Fibroblast of lung (primary cell): ENCODE measurements around the gene CHCHD6. TPM values are rescaled to one million over a fixed set of nuclear protein-coding genes. Genes with fewer than 3 reads are reported as not detected.

Source experiments
- DNase-seq, 2 donors: peaks; one replicate each; pipeline versions ENCODE4 v3.0.0 to v3.0.0-alpha.2; 2010; ENCODE audit warnings: low read depth in 2 of 2
- H2AFZ ChIP-seq: 2 replicates; pipeline ENCODE4 v1.5.1; 2012; ENCODE audit warnings: low read length, control low read depth, inconsistent platforms
- H3K27ac ChIP-seq: 2 replicates; pipeline ENCODE4 v1.5.1; 2011; ENCODE audit warnings: low read length, control low read depth; ENCODE audit not compliant: insufficient read depth
- H3K27me3 ChIP-seq: 2 replicates; pipeline ENCODE4 v1.5.1; 2011; ENCODE audit warnings: mild to moderate bottlenecking, low read length; ENCODE audit not compliant: control insufficient read depth, insufficient read depth
- H3K36me3 ChIP-seq: 2 replicates; pipeline ENCODE4 v1.5.1; 2011; ENCODE audit warnings: low read length; ENCODE audit not compliant: control insufficient read depth, insufficient read depth
- H3K4me1 ChIP-seq: 2 replicates; pipeline ENCODE4 v1.5.1; 2011; ENCODE audit warnings: low read length; ENCODE audit not compliant: control insufficient read depth, insufficient read depth; ENCODE audit errors: extremely low read depth
- H3K4me2 ChIP-seq: 2 replicates; pipeline ENCODE4 v1.5.1; 2011; ENCODE audit warnings: low read length, control low read depth; ENCODE audit not compliant: insufficient read depth; ENCODE audit errors: extremely low read depth
- H3K4me3 ChIP-seq, 4 experiments: fragments of 200-600 bp in 1 of 4; sonication (generic) in 1 of 4; replicated peaks in 1 of 4; 2 replicates each; pipeline ENCODE4 v1.5.1; 2011 to 2016; ENCODE audit warnings: low read length in 4 of 4, low read depth in 3 of 4, mild to moderate bottlenecking in 3 of 4, control low read depth in 2 of 4, inconsistent platforms in 1 of 4, mixed read lengths in 1 of 4; ENCODE audit not compliant: insufficient read depth in 1 of 4; ENCODE audit errors: control extremely low read depth in 1 of 4
- H3K79me2 ChIP-seq: 2 replicates; pipeline ENCODE4 v1.5.1; 2012; ENCODE audit warnings: mild to moderate bottlenecking, low read length, inconsistent platforms; ENCODE audit not compliant: control insufficient read depth, insufficient read depth
- H3K9ac ChIP-seq: 2 replicates; pipeline ENCODE4 v1.5.1; 2011; ENCODE audit warnings: mild to moderate bottlenecking, low read length, control low read depth; ENCODE audit not compliant: insufficient read depth
- H3K9me3 ChIP-seq: 2 replicates; pipeline ENCODE4 v1.5.1; 2012; ENCODE audit warnings: low read depth, low read length; ENCODE audit not compliant: control insufficient read depth, insufficient read depth
- H4K20me1 ChIP-seq: 2 replicates; pipeline ENCODE4 v1.5.1; 2011; ENCODE audit warnings: low read length; ENCODE audit not compliant: control insufficient read depth, insufficient read depth; ENCODE audit errors: extremely low read depth
- CTCF ChIP-seq, 2 donors: IDR thresholded peaks in 1 of 2; conservative IDR thresholded peaks in 1 of 2; 1 replicate in 1 of 2; 2 replicates in 1 of 2; pipeline ENCODE4 v1.5.1; 2011 to 2012; ENCODE audit warnings: low read length in 2 of 2, control low read depth in 1 of 2, inconsistent platforms in 1 of 2, low read depth in 1 of 2, mild to moderate bottlenecking in 1 of 2
- EZH2 ChIP-seq: IDR thresholded peaks from 2 replicates; pipeline ENCODE4 v1.5.1; 2012; ENCODE audit warnings: low read length, control low read depth, mild to moderate bottlenecking; ENCODE audit errors: missing control alignments
- polyA plus RNA-seq, 2 donors: library from polyadenylated mRNA; depleted of rRNA in 1 of 2; stranded (reverse) in 1 of 2; unstranded in 1 of 2; fragments of >200 nt; gene quantifications; 2 replicates each; pipeline ENCODE4 v1.2.1, GENCODE V29; 2011 to 2012; ENCODE audit warnings: missing spikeins in 1 of 2
- total RNA-seq: library from RNA; depleted of rRNA; stranded (reverse); fragments of >200 nt; gene quantifications from 2 replicates; pipeline ENCODE4 v1.2.1, GENCODE V29; 2014

Gene CHCHD6
- total and polyA plus RNA-seq, 2 donors (not counting 1 experiment from before 2014, with no cell fraction given) = 9.5 to 11.1 TPM

- no peaks in the 10 kb centered on the region for H3K9me3 ChIP-seq
- no peak overlapping the region for H3K9ac ChIP-seq
- no peaks in the 10 kb centered on the region for H3K27me3 ChIP-seq
- H3K4me2 ChIP-seq = no peak overlapping the region
- peaks cover 48% of the 10 kb centered on the region for H3K79me2 ChIP-seq
- H4K20me1 ChIP-seq = no peaks in the 10 kb centered on the region
- no peak overlapping the region for H2AFZ ChIP-seq
- H3K36me3 ChIP-seq = peaks cover 21% of the 10 kb centered on the region
- peaks cover 5% of the 10 kb centered on the region for H3K4me1 ChIP-seq
- no peak overlapping the region for H3K4me3 ChIP-seq
- TF ChIP-seq EZH2 (no peak), CTCF (conservative IDR thresholded peaks at IDR 0.05 in 1 of 2, IDR thresholded peaks at IDR 0.05 in 1 of 2; ENCODE audit: low read depth in 1 of 2, low read length in 2 of 2) (no peak)
- no peak overlapping the region for H3K27ac ChIP-seq
- no peak for DNase-seq
These were observed 287.5 kb downstream of the CHCHD6 start for GRCh38 chr3:126991366-126992200.

- no peak overlapping the region for H3K9ac ChIP-seq
- H3K4me1 ChIP-seq = peaks cover 5% of the 10 kb centered on the region
- H3K36me3 ChIP-seq = peaks cover 26% of the 10 kb centered on the region
- no peak overlapping the region for H3K27ac ChIP-seq
- no peak overlapping the region for H3K4me3 ChIP-seq
- no peaks in the 10 kb centered on the region for H3K27me3 ChIP-seq
- no peaks in the 10 kb centered on the region for H4K20me1 ChIP-seq
- no peak overlapping the region for H2AFZ ChIP-seq
- no peak for TF ChIP-seq CTCF (conservative IDR thresholded peaks at IDR 0.05 in 1 of 2, IDR thresholded peaks at IDR 0.05 in 1 of 2; ENCODE audit: low read depth in 1 of 2, low read length in 2 of 2)
- TF ChIP-seq EZH2 = no peak
- no peak overlapping the region for H3K4me2 ChIP-seq
- no peaks in the 10 kb centered on the region for H3K9me3 ChIP-seq
- H3K79me2 ChIP-seq = peaks cover 46% of the 10 kb centered on the region
- no peak for DNase-seq
These were observed 288.2 kb downstream of the CHCHD6 start for GRCh38 chr3:126992216-126992615.

GRCh38 chr3:126992776-126993175 is 288.7 kb downstream of the CHCHD6 start:
- no peaks in the 10 kb centered on the region for H4K20me1 ChIP-seq
- H3K9me3 ChIP-seq = no peaks in the 10 kb centered on the region
- H3K4me2 ChIP-seq = no peak overlapping the region
- no peak overlapping the region for H3K4me3 ChIP-seq
- peaks cover 5% of the 10 kb centered on the region for H3K4me1 ChIP-seq
- no peak overlapping the region for H3K27ac ChIP-seq
- no peak for DNase-seq
- peaks cover 43% of the 10 kb centered on the region for H3K79me2 ChIP-seq
- peaks cover 26% of the 10 kb centered on the region for H3K36me3 ChIP-seq
- no peaks in the 10 kb centered on the region for H3K27me3 ChIP-seq
- H3K9ac ChIP-seq = no peak overlapping the region
- no peak for TF ChIP-seq CTCF (conservative IDR thresholded peaks at IDR 0.05 in 1 of 2, IDR thresholded peaks at IDR 0.05 in 1 of 2; ENCODE audit: low read depth in 1 of 2, low read length in 2 of 2)
- H2AFZ ChIP-seq = no peak overlapping the region
